ENCODE data around the gene PCNT.

Gene PCNT

DNA sequence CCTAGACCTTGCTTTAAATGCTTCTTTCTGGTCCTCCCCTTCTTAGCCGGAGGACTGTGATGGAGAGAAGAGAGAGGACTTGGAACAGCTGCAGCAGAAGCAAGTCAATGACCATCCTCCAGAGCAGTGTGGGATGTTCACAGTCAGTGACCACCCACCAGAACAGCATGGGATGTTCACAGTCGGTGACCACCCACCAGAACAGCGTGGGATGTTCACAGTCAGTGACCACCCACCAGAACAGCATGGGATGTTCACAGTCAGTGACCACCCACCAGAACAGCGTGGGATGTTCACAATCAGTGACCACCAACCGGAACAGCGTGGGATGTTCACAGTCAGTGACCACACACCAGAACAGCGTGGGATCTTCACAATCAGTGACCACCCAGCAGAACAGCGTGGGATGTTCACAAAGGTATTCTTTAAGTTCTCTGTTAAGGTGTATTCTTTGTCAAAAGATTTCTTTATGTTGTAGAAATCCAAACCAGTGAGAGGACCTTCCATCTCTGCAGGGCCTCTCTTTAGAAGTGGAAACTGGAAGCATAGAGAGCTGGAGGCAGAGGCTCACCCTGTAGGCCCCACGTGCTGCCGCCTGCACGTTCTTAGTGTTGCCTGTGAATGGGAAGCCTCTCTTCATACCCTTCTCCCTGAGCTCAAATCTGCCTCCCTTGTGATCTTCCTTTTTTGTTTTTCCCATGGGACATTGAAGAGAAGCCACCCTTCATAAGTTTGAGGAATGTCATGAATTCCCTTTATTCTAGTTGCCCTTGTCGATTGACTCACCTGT lies 10.6 kb downstream of the PCNT start:
- no peak for DNase-seq

GRCh38 chr21:46336603-46337002 lies 12.6 kb downstream of the PCNT start:
- no peak for DNase-seq

- DNase-seq = no peak
Measured at GRCh38 chr21:46340998-46341397, 17.0 kb downstream of the PCNT start.

DNA sequence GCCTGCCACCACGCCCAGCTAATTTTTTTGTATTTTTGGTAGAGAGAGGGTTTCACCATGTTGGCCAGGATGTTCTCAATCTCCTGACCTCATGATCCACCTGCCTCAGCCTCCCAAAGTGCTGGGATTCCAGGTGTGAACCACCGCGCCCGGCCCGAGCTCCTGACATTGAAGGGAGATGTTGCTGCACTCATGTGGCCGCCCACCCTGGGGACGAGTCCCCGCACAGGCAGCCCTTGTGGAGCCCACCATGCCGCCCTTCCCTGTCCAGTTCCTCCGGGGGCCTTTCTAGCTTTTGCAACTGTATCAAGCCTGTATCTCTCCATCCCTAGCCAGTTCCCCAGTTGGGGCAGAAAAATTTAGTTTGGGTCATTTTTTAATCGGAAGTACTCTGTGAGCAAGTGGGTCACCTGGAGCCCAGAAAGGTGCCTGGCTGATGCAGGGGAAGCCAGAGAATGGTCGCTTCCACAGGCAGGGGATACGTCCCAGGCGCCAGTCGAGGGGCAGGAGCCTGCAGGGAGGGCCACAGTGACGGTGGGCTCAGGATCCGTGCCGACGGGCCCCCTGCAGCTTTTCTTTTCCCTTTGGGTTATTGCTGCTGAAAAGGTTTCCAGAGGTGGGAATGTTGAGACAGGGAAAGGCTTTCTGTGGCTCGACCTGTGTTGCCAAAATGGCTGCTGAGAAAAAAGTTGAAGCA lies 20.4 kb downstream of the PCNT start:
- DNase-seq = no peak

- no peak for DNase-seq
Measured at GRCh38 chr21:46345861-46346260, 21.9 kb downstream of the PCNT start.

GRCh38 chr21:46346296-46347202 lies 22.6 kb downstream of the PCNT start:
- no peak for DNase-seq

- DNase-seq = no peak
Measured at GRCh38 chr21:46347203-46347550, 23.2 kb downstream of the PCNT start.

GRCh38 chr21:46347791-46348381 lies 23.9 kb downstream of the PCNT start:
- DNase-seq = no peak

DNA sequence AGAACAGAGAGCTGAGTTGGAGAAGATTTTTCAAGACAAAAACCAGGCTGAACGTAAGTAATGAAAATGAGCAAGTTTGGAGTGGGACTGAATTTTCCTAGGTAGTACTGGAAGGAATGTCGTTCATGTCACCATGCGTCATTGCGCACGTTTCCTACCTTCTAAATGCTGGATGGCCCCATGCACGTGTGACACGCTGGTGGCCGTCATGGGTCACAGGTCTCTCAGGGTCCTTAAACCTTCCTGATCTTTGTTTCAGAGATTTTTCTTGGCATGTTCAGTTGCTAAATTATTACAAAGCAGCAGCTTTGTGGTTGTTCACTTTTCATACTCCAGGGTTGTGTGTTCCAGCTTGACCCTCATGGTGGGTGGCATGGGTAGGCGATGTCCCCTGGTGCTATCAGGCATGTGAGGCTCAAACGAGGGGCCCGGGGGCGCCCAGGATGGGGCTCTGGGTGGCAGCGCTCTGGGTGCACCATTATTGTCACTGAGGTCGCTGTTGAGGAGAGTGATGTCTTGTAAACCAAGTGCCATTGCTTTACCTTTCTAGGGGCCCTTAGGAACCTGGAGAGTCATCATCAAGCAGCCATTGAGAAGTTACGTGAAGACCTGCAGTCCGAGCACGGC lies 25.3 kb downstream of the PCNT start:
- DNase-seq = no peak

DNA sequence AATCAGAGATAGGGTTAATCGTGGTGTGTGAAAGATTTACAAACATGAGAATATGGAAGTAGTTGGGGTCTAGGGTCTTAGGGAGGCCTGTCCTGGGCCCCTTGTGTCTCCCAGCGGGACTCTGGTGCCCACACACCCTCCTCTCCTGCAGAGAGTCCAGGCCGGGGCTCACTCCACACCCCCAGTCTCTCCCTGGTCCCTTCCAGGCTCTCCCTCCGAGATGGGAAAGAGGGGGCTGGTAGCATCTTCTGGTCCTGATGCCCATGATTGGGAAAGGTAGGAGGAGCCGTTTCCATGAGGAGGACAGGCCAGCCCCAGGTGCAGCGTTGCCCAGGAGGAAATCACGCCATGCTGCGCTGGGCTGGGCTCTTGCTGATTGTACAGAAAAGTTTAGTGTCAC lies 26.6 kb downstream of the PCNT start:
- no peak for DNase-seq

- no peak for DNase-seq
Measured at GRCh38 chr21:46350981-46351380, 27.0 kb downstream of the PCNT start.

DNA sequence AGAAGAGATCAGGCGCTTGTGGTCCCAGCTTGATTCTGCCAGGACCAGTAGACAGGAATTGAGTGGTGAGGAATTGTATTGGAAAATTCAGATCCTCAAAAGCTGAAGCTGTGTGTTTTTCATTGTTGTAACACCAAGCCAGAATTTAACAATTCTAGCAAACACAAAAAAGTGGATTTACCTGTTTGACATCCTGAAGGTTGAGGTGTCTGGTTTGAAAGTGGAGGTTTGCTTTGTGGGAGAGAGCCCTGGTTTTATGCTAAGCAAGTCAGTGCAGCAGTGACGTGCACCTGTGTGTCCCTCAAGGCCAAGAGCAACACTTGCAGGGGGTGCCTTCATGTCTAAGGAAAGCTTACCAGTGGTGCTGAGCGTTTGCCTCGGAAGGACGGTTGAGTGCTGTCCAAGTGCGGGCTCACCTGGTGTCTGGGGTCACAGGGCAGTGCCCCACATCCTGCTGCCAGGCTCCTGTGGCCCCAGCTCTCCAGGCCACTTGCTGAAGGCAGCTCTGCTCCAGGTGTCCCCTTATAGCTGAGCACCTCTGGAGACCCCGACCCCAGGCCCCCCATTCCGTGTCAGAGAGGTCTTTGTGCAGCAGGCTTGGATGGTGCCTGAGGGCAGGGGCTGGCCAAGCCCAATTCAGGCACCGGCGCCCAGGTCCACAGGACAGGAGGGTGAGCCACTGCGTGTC lies 27.7 kb downstream of the PCNT start:
- no peak for DNase-seq

DNA sequence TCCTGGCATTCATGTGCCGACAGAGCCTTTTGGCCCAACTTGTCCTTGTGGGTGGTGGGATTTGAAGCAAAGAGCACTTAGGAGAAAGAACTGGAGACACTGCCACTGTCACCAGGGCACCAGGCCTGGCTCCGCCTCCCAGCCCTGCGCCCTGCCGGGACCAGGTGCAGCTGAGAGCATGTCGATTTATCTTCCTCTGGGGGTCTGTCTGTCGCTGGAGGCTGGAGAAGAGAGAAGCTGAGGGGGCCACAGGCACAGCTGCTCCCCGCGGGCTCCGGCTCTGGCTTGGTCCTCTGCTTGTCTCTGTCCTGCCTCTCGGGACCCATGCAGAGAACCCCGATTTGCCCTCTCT lies 28.2 kb downstream of the PCNT start:
- no peak for DNase-seq

DNA sequence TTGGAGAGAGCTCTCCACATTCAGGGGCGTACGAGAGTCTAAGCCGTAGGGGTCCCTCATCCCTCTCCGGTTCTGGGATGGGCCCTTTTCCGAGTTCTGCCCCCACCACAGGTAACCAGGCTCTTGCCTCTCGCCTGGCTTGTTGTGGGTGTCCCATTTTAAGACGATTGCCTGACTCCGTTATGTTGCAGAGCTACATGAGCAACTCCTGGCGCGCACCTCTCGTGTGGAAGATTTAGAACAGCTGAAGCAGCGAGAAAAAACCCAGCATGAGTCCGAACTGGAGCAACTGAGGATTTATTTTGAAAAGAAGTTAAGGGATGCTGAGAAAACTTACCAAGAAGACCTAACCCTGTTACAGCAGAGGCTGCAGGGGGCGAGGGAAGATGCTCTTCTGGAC lies 29.0 kb downstream of the PCNT start:
- no peak for DNase-seq

- DNase-seq = no peak
Measured at GRCh38 chr21:46354046-46354445, 30.1 kb downstream of the PCNT start.

DNA sequence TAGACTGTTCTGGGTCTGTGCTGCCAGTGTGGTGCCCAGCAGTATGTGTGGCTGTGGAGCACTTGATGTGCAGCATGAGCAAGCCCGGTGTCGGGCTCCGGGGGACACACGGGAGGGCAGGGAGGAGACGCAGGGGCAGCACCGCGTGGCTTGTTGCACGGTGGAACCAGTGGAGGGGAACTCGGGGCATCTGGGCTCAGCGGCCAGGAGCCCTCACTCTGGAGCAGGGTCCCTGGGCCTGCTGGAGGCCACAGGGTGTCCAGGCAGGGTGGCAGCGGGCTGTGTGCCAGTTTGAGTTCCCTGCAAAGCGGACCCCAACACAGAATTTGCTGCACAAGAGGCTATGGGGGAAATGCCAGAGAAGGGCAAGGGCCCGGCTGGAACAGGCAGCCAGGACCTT lies 30.6 kb downstream of the PCNT start:
- no peak for DNase-seq

DNA sequence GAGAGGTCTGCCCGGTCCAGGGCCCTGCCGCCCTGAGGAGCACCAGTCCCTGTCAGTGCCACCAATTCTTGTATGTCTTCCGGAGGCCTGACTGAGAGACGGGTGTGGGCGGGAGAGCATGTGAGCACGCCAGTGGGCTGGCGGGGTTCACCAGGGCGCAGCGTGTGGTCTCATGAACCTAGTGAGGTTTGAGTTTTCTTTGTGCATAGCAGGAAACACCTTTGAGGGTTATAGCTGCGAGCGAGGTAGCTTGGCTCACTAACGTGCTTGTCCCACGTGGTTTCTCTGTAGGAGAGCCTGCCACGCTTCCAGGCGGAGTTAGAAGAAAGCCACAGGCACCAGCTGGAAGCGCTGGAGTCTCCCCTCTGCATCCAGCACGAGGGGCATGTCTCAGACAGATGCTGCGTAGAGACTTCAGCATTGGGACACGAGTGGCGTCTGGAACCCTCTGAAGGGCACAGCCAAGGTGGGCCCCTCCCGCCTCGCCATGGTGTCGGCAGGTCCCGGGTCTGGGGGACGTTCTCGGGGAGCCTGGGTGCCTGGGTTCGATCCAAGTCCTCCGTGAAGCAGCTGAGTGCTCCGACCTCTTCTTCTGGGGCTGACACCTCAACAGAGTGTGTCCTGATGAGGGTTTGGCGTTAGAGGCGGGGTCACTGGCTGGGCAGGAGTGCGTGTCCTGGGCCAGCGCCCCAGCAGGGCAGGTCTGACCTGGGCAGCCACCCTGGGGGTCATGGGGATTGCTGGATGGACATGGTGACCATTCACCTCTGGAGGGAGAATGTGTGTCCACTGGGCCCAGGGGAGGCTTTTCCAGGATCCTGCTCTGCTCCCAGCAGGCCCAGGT lies 31.4 kb downstream of the PCNT start:
- no peak for DNase-seq

DNA sequence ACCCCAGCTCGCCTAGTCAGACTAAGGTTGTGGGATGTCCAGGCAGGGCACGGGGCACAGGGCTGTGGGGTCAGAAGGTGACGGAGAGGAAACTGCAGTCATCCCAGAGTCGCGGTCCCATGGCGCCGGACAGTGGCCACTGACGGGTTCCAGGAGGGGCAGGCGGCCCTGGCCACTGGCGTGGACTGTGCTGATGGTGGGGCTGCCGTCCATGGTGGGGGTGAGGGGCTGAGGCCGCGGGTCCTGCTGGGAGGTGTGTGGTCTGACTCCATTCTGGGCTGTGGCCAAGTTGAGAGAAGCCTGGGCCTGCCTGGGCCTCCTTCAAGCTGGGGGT lies 32.0 kb downstream of the PCNT start:
- DNase-seq = no peak

- DNase-seq = no peak
Measured at GRCh38 chr21:46356494-46357334, 32.8 kb downstream of the PCNT start.

DNA sequence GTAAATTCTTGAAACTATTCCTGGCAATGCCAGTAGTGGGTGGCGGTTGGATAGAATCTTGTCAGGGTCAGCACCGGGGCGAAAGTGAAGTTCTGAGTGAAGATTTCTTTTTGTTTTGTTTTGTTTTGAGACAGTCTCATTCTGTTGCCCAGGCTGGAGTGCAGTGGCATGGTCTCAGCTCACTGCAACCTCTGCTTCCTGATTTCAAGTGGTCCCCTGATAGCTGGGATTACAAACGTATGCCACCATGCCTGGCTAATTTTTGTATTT lies 33.3 kb downstream of the PCNT start:
- no peak for DNase-seq

All from C1 segment of cervical spinal cord (tissue), 14 donors.